Central memory CD8-positive, alpha-beta T cell (primary cell): ENCODE measurements around the gene MTAP.

Source experiments
- ATAC-seq: fragments of 150-1000 bp; cut with Tn5 transposase; replicated peaks from 2 replicates; pipeline ENCODE4 v1.10.0; 2022; ENCODE audit warnings: mild to moderate bottlenecking, moderate FRiP score, moderate number of reproducible peaks; ENCODE audit not compliant: poor library complexity, severe bottlenecking; ENCODE audit errors: extremely low read depth
- DNase-seq, 2 donors: peaks; one replicate each; pipeline ENCODE4 v3.0.0; 2021; ENCODE audit warnings: low spot score in 2 of 2
- H3K27ac Mint-ChIP-seq: one replicate; pipeline ENCODE4 v1.8.0; 2022; ENCODE audit warnings: low read depth, mild to moderate bottlenecking, moderate library complexity, mixed read lengths
- H3K27me3 Mint-ChIP-seq: one replicate; pipeline ENCODE4 v1.8.0; 2022; ENCODE audit warnings: mixed read lengths
- H3K36me3 Mint-ChIP-seq: one replicate; pipeline ENCODE4 v1.8.0; 2022; ENCODE audit warnings: mild to moderate bottlenecking, moderate library complexity, mixed read lengths; ENCODE audit not compliant: insufficient read depth
- H3K4me1 Mint-ChIP-seq: one replicate; pipeline ENCODE4 v1.8.0; 2022; ENCODE audit warnings: mixed read lengths
- H3K4me3 Mint-ChIP-seq: one replicate; pipeline ENCODE4 v1.8.0; 2022; ENCODE audit warnings: mild to moderate bottlenecking, moderate library complexity, mixed read lengths
- H3K9me3 Mint-ChIP-seq: one replicate; pipeline ENCODE4 v1.8.0; 2022; ENCODE audit warnings: mixed read lengths

MTAP gene

DNA sequence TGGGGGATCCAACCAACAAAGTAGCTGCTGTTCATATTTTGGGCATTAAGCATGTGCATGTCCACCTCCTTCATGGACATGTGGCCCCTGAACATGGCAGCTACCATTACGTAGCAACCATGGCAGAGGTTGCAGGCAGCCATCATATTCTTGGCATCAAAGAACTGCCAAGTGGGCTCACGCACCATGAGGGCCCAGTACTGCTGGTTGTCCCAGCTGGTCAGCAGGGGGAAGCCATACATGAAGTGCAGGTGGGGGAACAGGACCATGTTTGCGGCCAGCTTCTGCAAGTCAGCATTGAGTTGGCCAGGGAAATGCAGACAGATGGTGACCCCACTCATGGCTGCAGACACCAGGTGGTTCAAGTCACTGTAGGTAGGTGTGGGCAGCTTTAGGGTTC lies 9.5 kb downstream of the MTAP start:
- peaks cover 17% of the 10 kb centered on the region for H3K36me3 Mint-ChIP-seq
- no peak overlapping the region for H3K27ac Mint-ChIP-seq
- H3K4me3 Mint-ChIP-seq: no peak overlapping the region
- ATAC-seq (no peak), DNase-seq (no peak)
- peaks cover 6% of the 10 kb centered on the region for H3K4me1 Mint-ChIP-seq
- H3K27me3 Mint-ChIP-seq: no peaks in the 10 kb centered on the region
- no peaks in the 10 kb centered on the region for H3K9me3 Mint-ChIP-seq

DNA sequence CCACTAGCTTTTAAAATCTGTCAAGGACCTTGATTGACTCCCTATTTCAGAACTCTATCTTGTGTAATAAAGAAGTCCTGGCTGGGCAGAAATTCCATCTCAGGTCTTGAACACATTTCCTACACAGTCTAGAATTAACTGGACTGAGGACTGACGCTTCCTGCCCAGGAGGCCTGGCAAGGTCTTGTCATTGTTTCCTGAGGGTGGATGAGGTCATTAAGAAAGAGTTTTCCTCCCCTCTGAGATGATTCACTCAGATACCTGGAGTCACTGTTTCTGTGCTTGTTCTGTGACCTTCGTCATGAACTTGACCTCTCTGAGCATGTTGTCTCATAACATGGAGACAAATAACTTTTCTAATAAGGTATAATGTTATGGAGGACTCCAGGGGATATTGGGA lies 10.0 kb downstream of the MTAP start:
- H3K4me3 Mint-ChIP-seq: no peak overlapping the region
- peaks cover 17% of the 10 kb centered on the region for H3K36me3 Mint-ChIP-seq
- H3K4me1 Mint-ChIP-seq: peaks cover 3% of the 10 kb centered on the region
- H3K27ac Mint-ChIP-seq: no peak overlapping the region
- H3K27me3 Mint-ChIP-seq: no peaks in the 10 kb centered on the region
- H3K9me3 Mint-ChIP-seq: no peaks in the 10 kb centered on the region
- DNase-seq: no peak
- no peak for ATAC-seq

- peak; percentile 66 for ATAC-seq
Measured at GRCh38 chr9:21812946-21813568, 10.6 kb downstream of the MTAP start.

DNA sequence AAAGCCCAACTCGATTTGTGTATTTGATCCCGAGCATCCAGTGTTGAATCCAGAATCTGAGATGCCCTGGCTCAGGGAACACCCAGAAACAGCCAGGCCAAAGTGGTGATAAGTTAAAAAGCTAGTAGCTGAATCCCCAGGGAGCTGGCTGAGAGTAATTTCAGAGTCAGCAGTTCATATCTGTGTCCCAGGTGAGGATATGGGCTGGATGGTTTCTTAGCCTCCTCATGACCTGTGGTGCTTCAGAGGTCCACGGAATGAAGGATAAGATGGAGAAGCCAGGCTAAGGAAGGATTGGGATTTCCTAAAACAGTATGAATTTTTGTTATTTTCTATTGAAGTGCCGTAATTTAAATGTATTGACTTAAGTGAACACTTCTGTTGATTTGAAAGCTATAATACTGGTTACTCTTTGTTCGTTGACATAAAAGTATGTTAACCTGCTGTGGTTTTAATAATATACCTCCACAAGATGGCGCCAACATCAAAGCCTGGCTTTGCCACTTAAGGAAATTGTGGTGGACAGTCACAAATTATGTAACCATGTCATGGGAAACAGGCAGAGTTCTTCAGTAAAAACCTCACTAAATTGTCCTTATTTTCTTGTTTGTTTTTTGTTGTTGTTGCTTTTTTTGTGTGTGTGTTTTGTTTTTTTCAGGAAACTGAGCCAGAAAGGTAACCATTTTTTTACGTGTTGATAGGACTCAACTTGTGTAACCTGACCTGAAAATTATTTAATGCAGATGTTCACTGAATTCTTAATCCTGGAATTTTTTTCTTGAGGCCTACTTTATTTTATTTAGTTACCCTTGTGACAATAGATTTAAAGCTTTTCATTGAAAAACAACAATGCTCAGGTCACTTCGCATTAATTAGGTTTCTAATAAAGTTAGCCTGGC lies 11.4 kb downstream of the MTAP start:
- no peaks in the 10 kb centered on the region for H3K9me3 Mint-ChIP-seq
- H3K27me3 Mint-ChIP-seq: no peaks in the 10 kb centered on the region
- no peaks in the 10 kb centered on the region for H3K4me1 Mint-ChIP-seq
- ATAC-seq (peak; percentile 65), DNase-seq (peak in 1 of 2 donors; percentile 53)
- peaks cover 24% of the 10 kb centered on the region for H3K36me3 Mint-ChIP-seq
- no peak overlapping the region for H3K27ac Mint-ChIP-seq
- H3K4me3 Mint-ChIP-seq: no peak overlapping the region

More at GRCh38 chr9:21812946-21813568, 10.6 kb downstream of the MTAP start:
- Mint-ChIP-seq H3K9me3 (no peaks in the 10 kb centered on the region), H3K27ac (no peak overlapping the region), H3K36me3 (peaks cover 21% of the 10 kb centered on the region), H3K4me3 (no peak overlapping the region), H3K4me1 (no peaks in the 10 kb centered on the region), H3K27me3 (no peaks in the 10 kb centered on the region)
- DNase-seq: peak; percentile 49 to 57

- ATAC-seq (no peak), DNase-seq (no peak)
- Mint-ChIP-seq H3K4me3 (no peak overlapping the region), H3K9me3 (no peaks in the 10 kb centered on the region), H3K27me3 (no peaks in the 10 kb centered on the region), H3K27ac (no peak overlapping the region), H3K4me1 (peaks cover 4% of the 10 kb centered on the region), H3K36me3 (peaks cover 33% of the 10 kb centered on the region)
Measured at GRCh38 chr9:21815643-21816042, 13.2 kb downstream of the MTAP start.

GRCh38 chr9:21817176-21817575 lies 14.7 kb downstream of the MTAP start:
- Mint-ChIP-seq H3K27me3 (no peaks in the 10 kb centered on the region), H3K36me3 (peaks cover 37% of the 10 kb centered on the region), H3K9me3 (no peaks in the 10 kb centered on the region), H3K27ac (no peak overlapping the region), H3K4me3 (no peak overlapping the region), H3K4me1 (peaks cover 14% of the 10 kb centered on the region)
- no peak for DNase-seq
- ATAC-seq: no peak

DNA sequence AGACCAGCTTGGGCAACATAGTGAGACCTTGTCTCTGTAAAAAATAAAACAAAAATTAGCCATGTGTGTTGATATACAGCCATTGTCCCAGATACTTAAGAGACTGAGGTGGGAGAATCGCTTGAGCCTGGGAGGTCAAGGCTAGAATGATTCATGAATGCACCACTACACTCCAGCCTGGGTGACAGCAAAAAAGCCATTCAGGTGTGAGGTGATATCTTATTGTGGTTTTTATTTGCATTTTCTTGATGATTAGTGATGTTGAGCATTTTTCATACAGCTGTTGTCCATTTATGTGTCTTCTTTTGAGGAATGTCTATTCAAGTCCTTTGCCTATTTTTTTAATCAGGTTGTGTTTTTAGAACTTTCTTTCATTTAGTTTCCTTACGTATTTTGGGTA lies 23.2 kb downstream of the MTAP start:
- Mint-ChIP-seq H3K4me1 (peaks cover 33% of the 10 kb centered on the region), H3K4me3 (no peak overlapping the region), H3K9me3 (no peaks in the 10 kb centered on the region), H3K27ac (no peak overlapping the region), H3K27me3 (no peaks in the 10 kb centered on the region), H3K36me3 (peaks cover 29% of the 10 kb centered on the region)
- ATAC-seq: no peak
- no peak for DNase-seq

GRCh38 chr9:21828853-21829410 lies 26.5 kb downstream of the MTAP start:
- no peak for ATAC-seq
- H3K36me3 Mint-ChIP-seq: peaks cover 28% of the 10 kb centered on the region

DNA sequence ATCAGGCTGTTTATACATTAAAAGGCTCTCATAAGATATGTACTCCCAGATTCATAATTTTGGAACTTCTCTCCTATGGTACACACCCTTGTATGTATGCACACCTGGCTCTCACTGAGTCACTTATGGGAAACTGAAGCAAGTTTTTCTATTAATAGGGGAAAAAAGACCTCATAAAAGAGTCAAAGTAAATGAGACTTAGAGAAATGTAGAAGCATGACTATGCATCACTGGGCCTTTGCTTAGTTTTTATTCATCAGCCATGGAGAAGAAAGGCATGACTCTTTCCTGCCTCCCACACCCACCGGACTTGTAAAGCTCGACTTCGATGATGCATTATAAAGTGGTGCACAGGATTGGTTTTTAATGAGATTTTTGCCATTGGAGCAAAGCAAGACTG lies 28.2 kb downstream of the MTAP start:
- H3K9me3 Mint-ChIP-seq: no peaks in the 10 kb centered on the region
- peaks cover 28% of the 10 kb centered on the region for H3K36me3 Mint-ChIP-seq
- ATAC-seq (no peak), DNase-seq (no peak)
- no peak overlapping the region for H3K4me3 Mint-ChIP-seq
- peaks cover 15% of the 10 kb centered on the region for H3K4me1 Mint-ChIP-seq
- H3K27ac Mint-ChIP-seq: peak overlapping the region; percentile 8
- no peaks in the 10 kb centered on the region for H3K27me3 Mint-ChIP-seq

More at GRCh38 chr9:21828853-21829410, 26.5 kb downstream of the MTAP start:
- no peaks in the 10 kb centered on the region for H3K9me3 Mint-ChIP-seq
- no peak for DNase-seq
- H3K27ac Mint-ChIP-seq: no peak overlapping the region
- H3K4me3 Mint-ChIP-seq: no peak overlapping the region
- peaks cover 21% of the 10 kb centered on the region for H3K4me1 Mint-ChIP-seq
- H3K27me3 Mint-ChIP-seq: no peaks in the 10 kb centered on the region

DNA sequence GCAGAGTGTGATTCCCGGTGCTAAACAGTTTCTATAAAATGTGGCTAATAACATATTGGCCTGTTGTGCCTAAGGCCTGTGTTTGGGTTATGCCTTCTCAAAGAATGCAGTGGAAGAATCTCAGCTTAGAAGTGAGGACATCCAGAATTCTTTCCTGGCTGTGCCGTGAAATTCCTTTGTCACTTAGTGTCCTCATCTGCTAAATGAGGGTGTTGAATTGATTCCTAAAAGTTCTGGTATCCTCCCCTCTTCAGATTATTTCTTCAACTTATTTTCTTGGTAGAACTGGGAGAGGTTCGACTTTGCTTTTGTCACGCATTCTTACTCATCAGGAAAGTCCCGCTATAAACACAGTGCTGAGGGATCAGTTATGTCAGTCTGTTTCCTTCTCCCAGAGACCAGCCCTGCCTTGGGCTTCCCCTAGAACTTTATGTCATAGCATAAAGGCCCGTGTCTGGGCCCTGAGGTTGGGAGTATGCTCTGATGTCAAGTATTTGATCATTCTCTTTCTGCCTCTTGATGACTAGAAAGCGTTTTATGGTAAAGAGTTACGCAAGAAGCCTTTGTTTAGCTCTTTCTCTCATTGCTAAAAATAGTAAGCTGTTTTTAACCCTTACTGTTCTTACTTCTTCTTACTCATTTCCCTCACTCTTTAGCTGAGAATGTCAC lies 29.5 kb downstream of the MTAP start:
- Mint-ChIP-seq H3K27ac (no peak overlapping the region), H3K4me3 (no peak overlapping the region)

GRCh38 chr9:21833090-21833801 lies 30.8 kb downstream of the MTAP start:
- Mint-ChIP-seq H3K36me3 (peaks cover 36% of the 10 kb centered on the region), H3K4me1 (peaks cover 22% of the 10 kb centered on the region), H3K9me3 (no peaks in the 10 kb centered on the region), H3K4me3 (no peak overlapping the region), H3K27me3 (no peaks in the 10 kb centered on the region), H3K27ac (no peak overlapping the region)
- DNase-seq (no peak), ATAC-seq (no peak)

More for the DNA sequence above, 29.5 kb downstream of the MTAP start:
- Mint-ChIP-seq H3K36me3 (peaks cover 35% of the 10 kb centered on the region), H3K27me3 (no peaks in the 10 kb centered on the region), H3K4me1 (peaks cover 22% of the 10 kb centered on the region), H3K9me3 (no peaks in the 10 kb centered on the region)
- DNase-seq (no peak), ATAC-seq (no peak)

DNA sequence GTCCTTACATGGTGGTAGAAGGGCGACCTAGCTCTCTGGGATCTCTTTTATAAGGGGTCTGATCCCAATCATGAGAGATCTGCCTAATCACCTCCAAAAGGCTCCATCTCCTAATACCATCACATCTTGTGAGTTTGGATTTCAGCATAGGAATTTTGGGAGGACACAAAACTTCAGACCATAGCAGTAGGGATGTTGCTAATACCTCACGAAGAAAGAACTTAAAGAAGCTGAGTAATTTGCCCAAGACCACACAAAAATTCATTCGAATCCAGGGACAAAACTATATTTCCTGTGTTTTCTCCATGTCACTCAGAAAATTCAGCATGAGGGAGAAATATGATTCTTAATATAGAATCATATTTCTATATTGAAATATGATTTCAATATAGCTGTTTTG lies 32.7 kb downstream of the MTAP start:
- Mint-ChIP-seq H3K9me3 (no peaks in the 10 kb centered on the region), H3K4me1 (peaks cover 27% of the 10 kb centered on the region), H3K27me3 (no peaks in the 10 kb centered on the region), H3K36me3 (peaks cover 43% of the 10 kb centered on the region), H3K27ac (no peak overlapping the region), H3K4me3 (no peak overlapping the region)
- DNase-seq (no peak), ATAC-seq (no peak)
